GM18519 (cell line): Measurements from ENCODE around the gene TM4SF5.
"Not testable (repeated sequence)": the region's sequence is repeated elsewhere in the genome, so short reads cannot be mapped to it uniquely, and the experiment has no call there.

Experiments used
- ATAC-seq: cut with Tn5 transposase; IDR thresholded peaks from one replicate; pipeline ENCODE4 v1.9.1; 2021; ENCODE audit warnings: mild to moderate bottlenecking, moderate library complexity; ENCODE audit not compliant: unreplicated experiment, low FRiP score

TM4SF5 gene

GRCh38 chr17:4823373-4824089 is 51.8 kb downstream of the TM4SF5 start:
- no peak for ATAC-seq

- ATAC-seq: no peak
These were observed 55.7 kb downstream of the TM4SF5 start for GRCh38 chr17:4827399-4827798.

- not testable (repeated sequence) for ATAC-seq
These were observed 61.1 kb downstream of the TM4SF5 start for GRCh38 chr17:4832829-4833177.
